IPS-20b (cell line): ENCODE data around the gene MVB12B.

Source experiments
- H3K27ac ChIP-seq: one replicate; pipeline ENCODE4 v1.5.1; 2013; ENCODE audit warnings: low read length
- H3K27me3 ChIP-seq: 2 replicates; pipeline ENCODE4 v1.6.1; 2013; ENCODE audit warnings: mild to moderate bottlenecking, low read length, inconsistent platforms; ENCODE audit not compliant: insufficient read depth
- H3K36me3 ChIP-seq: 2 replicates; pipeline ENCODE4 v1.6.1; 2013; ENCODE audit warnings: low read depth, mild to moderate bottlenecking, inconsistent platforms, low read length, moderate library complexity; ENCODE audit not compliant: insufficient read depth
- H3K4me1 ChIP-seq: 2 replicates; pipeline ENCODE4 v1.6.1; 2013; ENCODE audit warnings: mild to moderate bottlenecking, control low read depth, inconsistent platforms, low read length, moderate library complexity; ENCODE audit not compliant: insufficient read depth
- H3K4me3 ChIP-seq: 2 replicates; pipeline ENCODE4 v1.5.1; 2013; ENCODE audit warnings: mild to moderate bottlenecking, low read length, inconsistent platforms
- H3K9ac ChIP-seq: 2 replicates; pipeline ENCODE4 v1.6.1; 2013; ENCODE audit warnings: low read depth, mild to moderate bottlenecking, inconsistent platforms, low read length, moderate library complexity
- H3K9me3 ChIP-seq: 2 replicates; pipeline ENCODE4 v1.6.1; 2013; ENCODE audit warnings: mild to moderate bottlenecking, low read depth, low read length, inconsistent platforms; ENCODE audit not compliant: insufficient read depth

The MVB12B gene

GRCh38 chr9:126496181-126496576, 169.6 kb downstream of the MVB12B start:
- H3K27me3 ChIP-seq = peaks cover 23% of the 10 kb centered on the region
- H3K36me3 ChIP-seq = no peaks in the 10 kb centered on the region
- no peak overlapping the region for H3K27ac ChIP-seq
- H3K4me3 ChIP-seq = no peak overlapping the region
- no peaks in the 10 kb centered on the region for H3K9me3 ChIP-seq
- H3K9ac ChIP-seq = no peak overlapping the region
- peaks cover 6% of the 10 kb centered on the region; the same call in 1 of the 2 replicates for H3K4me1 ChIP-seq

GRCh38 chr9:126496781-126497659, 170.4 kb downstream of the MVB12B start:
- H3K4me3 ChIP-seq = no peak overlapping the region
- no peaks in the 10 kb centered on the region for H3K36me3 ChIP-seq
- no peak overlapping the region for H3K27ac ChIP-seq
- H3K9me3 ChIP-seq = no peaks in the 10 kb centered on the region
- peaks cover 6% of the 10 kb centered on the region; the same call in 1 of the 2 replicates for H3K4me1 ChIP-seq
- H3K9ac ChIP-seq = no peak overlapping the region
- peaks cover 22% of the 10 kb centered on the region for H3K27me3 ChIP-seq

GRCh38 chr9:126497660-126498275, 171.1 kb downstream of the MVB12B start:
- H3K27ac ChIP-seq = no peak overlapping the region
- H3K27me3 ChIP-seq = peaks cover 22% of the 10 kb centered on the region
- peaks cover 6% of the 10 kb centered on the region; the same call in 1 of the 2 replicates for H3K4me1 ChIP-seq

GRCh38 chr9:126498331-126498730, 171.7 kb downstream of the MVB12B start:
- Histone ChIP-seq H3K4me3 (no peak overlapping the region), H3K9ac (no peak overlapping the region), H3K36me3 (no peaks in the 10 kb centered on the region), H3K4me1 (peaks cover 6% of the 10 kb centered on the region; the same call in 1 of the 2 replicates), H3K9me3 (no peaks in the 10 kb centered on the region), H3K27ac (no peak overlapping the region), H3K27me3 (peaks cover 22% of the 10 kb centered on the region)

More at GRCh38 chr9:126497660-126498275, 171.1 kb downstream of the MVB12B start:
- Histone ChIP-seq H3K4me3 (no peak overlapping the region), H3K9me3 (no peaks in the 10 kb centered on the region), H3K36me3 (no peaks in the 10 kb centered on the region), H3K9ac (no peak overlapping the region)

- no peak overlapping the region for H3K27ac ChIP-seq
- peaks cover 6% of the 10 kb centered on the region; the same call in 1 of the 2 replicates for H3K4me1 ChIP-seq
- no peaks in the 10 kb centered on the region for H3K36me3 ChIP-seq
- no peaks in the 10 kb centered on the region for H3K9me3 ChIP-seq
- H3K4me3 ChIP-seq = peak overlapping the region; percentile 66
- peaks cover 22% of the 10 kb centered on the region for H3K27me3 ChIP-seq
- H3K9ac ChIP-seq = no peak overlapping the region
Measured at GRCh38 chr9:126499005-126499910, 172.6 kb downstream of the MVB12B start.

GRCh38 chr9:126499911-126500599, 173.4 kb downstream of the MVB12B start:
- Histone ChIP-seq H3K36me3 (no peaks in the 10 kb centered on the region), H3K9me3 (no peaks in the 10 kb centered on the region), H3K27me3 (peaks cover 22% of the 10 kb centered on the region), H3K4me1 (peaks cover 6% of the 10 kb centered on the region; the same call in 1 of the 2 replicates), H3K9ac (no peak overlapping the region), H3K4me3 (peak overlapping the region; percentile 66), H3K27ac (no peak overlapping the region)

- Histone ChIP-seq H3K27me3 (peaks cover 22% of the 10 kb centered on the region), H3K9me3 (no peaks in the 10 kb centered on the region), H3K4me3 (peak overlapping the region; percentile 66; the same call in 1 of the 2 replicates), H3K9ac (no peak overlapping the region), H3K36me3 (no peaks in the 10 kb centered on the region), H3K27ac (no peak overlapping the region), H3K4me1 (peaks cover 6% of the 10 kb centered on the region; the same call in 1 of the 2 replicates)
Measured at GRCh38 chr9:126500600-126501382, 174.2 kb downstream of the MVB12B start.

GRCh38 chr9:126501383-126502331, 175.0 kb downstream of the MVB12B start:
- H3K27ac ChIP-seq = no peak overlapping the region
- H3K27me3 ChIP-seq = peaks cover 22% of the 10 kb centered on the region
- no peak overlapping the region for H3K9ac ChIP-seq
- no peak overlapping the region for H3K4me3 ChIP-seq
- no peaks in the 10 kb centered on the region for H3K36me3 ChIP-seq
- peaks cover 6% of the 10 kb centered on the region; the same call in 1 of the 2 replicates for H3K4me1 ChIP-seq
- no peaks in the 10 kb centered on the region for H3K9me3 ChIP-seq

- Histone ChIP-seq H3K4me3 (no peak overlapping the region), H3K9ac (no peak overlapping the region), H3K4me1 (peaks cover 6% of the 10 kb centered on the region; the same call in 1 of the 2 replicates), H3K9me3 (no peaks in the 10 kb centered on the region), H3K36me3 (no peaks in the 10 kb centered on the region), H3K27ac (no peak overlapping the region), H3K27me3 (peaks cover 22% of the 10 kb centered on the region)
Measured at GRCh38 chr9:126502417-126503332, 176.0 kb downstream of the MVB12B start.
